A673 (cell line): ENCODE results near the gene KCNIP2. TPM values are rescaled to one million over a fixed set of nuclear protein-coding genes. Genes with fewer than 3 reads are reported as not detected.

Source experiments
- BruUV-seq: library from RNA; stranded (reverse); fragments of 400-500 nt; replicated peaks from 2 replicates; lab custom pipeline; 2021; lab: Mats Ljungman, UMichigan
- CTCF ChIA-PET: fragments of 300-600 bp; sonication (Branson Sonifier 250); formaldehyde crosslinking; loops from one replicate; lab custom pipeline; 2022; ENCODE audit warnings: antibody characterized with exemption; lab: Charles Lee
- POLR2A ChIA-PET: fragments of 300-600 bp; sonication (Branson Sonifier 250); formaldehyde crosslinking; loops from one replicate; lab custom pipeline; 2022; ENCODE audit warnings: antibody characterized with exemption; ENCODE audit not compliant: low non-redundant PET; lab: Charles Lee
- DNase-seq: peaks from one replicate; pipeline ENCODE4 v3.0.0-alpha.2; 2015; ENCODE audit warnings: low spot score
- H3K27ac ChIP-seq: fragments of 200-600 bp; sonication (generic); 2 replicates; pipeline ENCODE4 v1.5.1; 2016; ENCODE audit warnings: mixed run types, low read depth, mild to moderate bottlenecking, mixed read lengths, antibody characterized with exemption, low read length; ENCODE audit not compliant: poor library complexity, severe bottlenecking
- H3K27me3 ChIP-seq: fragments of 200-600 bp; sonication (generic); replicated peaks from 2 replicates; pipeline ENCODE4 v1.6.1; 2017; ENCODE audit warnings: mixed run types, low read depth, mild to moderate bottlenecking, mixed read lengths, antibody characterized with exemption, low read length; ENCODE audit not compliant: insufficient read depth, poor library complexity
- H3K36me3 ChIP-seq: fragments of 200-600 bp; sonication (generic); 2 replicates; pipeline ENCODE4 v1.6.1; 2016; ENCODE audit warnings: mixed run types, mild to moderate bottlenecking, mixed read lengths, antibody characterized with exemption, low read length; ENCODE audit not compliant: insufficient read depth, poor library complexity, severe bottlenecking
- H3K4me1 ChIP-seq: fragments of 200-600 bp; sonication (generic); 2 replicates; pipeline ENCODE4 v1.6.1; 2017; ENCODE audit warnings: mixed run types, mild to moderate bottlenecking, mixed read lengths, antibody characterized with exemption, low read length; ENCODE audit not compliant: insufficient read depth, poor library complexity, severe bottlenecking
- H3K4me3 ChIP-seq: fragments of 200-600 bp; sonication (generic); 2 replicates; pipeline ENCODE4 v1.5.1; 2016; ENCODE audit warnings: low read depth, mixed run types, mild to moderate bottlenecking, mixed read lengths, low read length; ENCODE audit not compliant: poor library complexity, severe bottlenecking
- H3K9me3 ChIP-seq: fragments of 200-600 bp; sonication (generic); 2 replicates; pipeline ENCODE4 v1.6.1; 2016; ENCODE audit warnings: mixed run types, low read depth, mild to moderate bottlenecking, mixed read lengths, antibody characterized with exemption, low read length; ENCODE audit not compliant: poor library complexity, severe bottlenecking
- CTCF ChIP-seq: fragments of 300-800, 200-600 bp; sonication (generic); conservative IDR thresholded peaks from 2 replicates; pipeline ENCODE4 v1.5.1; 2017; ENCODE audit warnings: low read depth, mild to moderate bottlenecking, antibody characterized with exemption, low read length, moderate library complexity, mixed read lengths
- EZH2 ChIP-seq: fragments of 200-600 bp; sonication (generic); IDR thresholded peaks from 2 replicates; pipeline ENCODE4 v1.6.1; 2017; ENCODE audit warnings: borderline replicate concordance, low read depth, mild to moderate bottlenecking, mixed read lengths, antibody characterized with exemption, low read length; ENCODE audit not compliant: poor library complexity, severe bottlenecking
- intact Hi-C: fragments of 100-400 bp; cut with micrococcal nuclease; formaldehyde crosslinking; loops from one replicate; pipeline ENCODE4 v1.10.0; 2022; ENCODE audit not compliant: unreplicated experiment
- total RNA-seq: library from RNA; stranded (reverse); gene quantifications from 2 replicates; pipeline ENCODE4 v1.2.3, GENCODE V29; 2021

Gene KCNIP2
- total RNA-seq, 1 experiment from 2014 or later: 0.86 TPM

GRCh38 chr10:101858723-101859500, 15.3 kb upstream of the KCNIP2 start:
- no peak for TF ChIP-seq CTCF
- no peak for TF ChIP-seq EZH2
- no peak for DNase-seq
- peaks cover 10% of the 10 kb centered on the region for H3K9me3 ChIP-seq
- no TSS peak for BruUV-seq
- no peaks in the 10 kb centered on the region for H3K36me3 ChIP-seq
- no peaks in the 10 kb centered on the region for H3K4me1 ChIP-seq
- POLR2A ChIA-PET: no interaction called here
- intact Hi-C loops: no loop called here
- no peaks in the 10 kb centered on the region for H3K27me3 ChIP-seq
- H3K27ac ChIP-seq: no peak overlapping the region
- H3K4me3 ChIP-seq: no peak overlapping the region
- CTCF ChIA-PET: no interaction called here

GRCh38 chr10:101857802-101858476, 14.3 kb upstream of the KCNIP2 start:
- Histone ChIP-seq H3K27me3 (no peaks in the 10 kb centered on the region), H3K27ac (no peak overlapping the region), H3K9me3 (peaks cover 10% of the 10 kb centered on the region), H3K4me1 (no peaks in the 10 kb centered on the region), H3K36me3 (no peaks in the 10 kb centered on the region), H3K4me3 (no peak overlapping the region)
- no peak for DNase-seq
- TF ChIP-seq EZH2 (no peak), CTCF (no peak)
- POLR2A ChIA-PET: no interaction called here
- BruUV-seq: no TSS peak
- CTCF ChIA-PET: no interaction called here
- intact Hi-C loops: no loop called here

- no TSS peak for BruUV-seq
- Histone ChIP-seq H3K9me3 (peaks cover 10% of the 10 kb centered on the region), H3K27ac (no peak overlapping the region), H3K36me3 (no peaks in the 10 kb centered on the region), H3K4me1 (no peaks in the 10 kb centered on the region), H3K4me3 (no peak overlapping the region), H3K27me3 (no peaks in the 10 kb centered on the region)
- ChIA-PET POLR2A (no interaction called here), CTCF (no interaction called here)
- no peak for DNase-seq
- TF ChIP-seq CTCF: no peak
- no peak for TF ChIP-seq EZH2
- intact Hi-C loops: no loop called here
Measured at GRCh38 chr10:101856626-101857025, 13.0 kb upstream of the KCNIP2 start.
